DMS 273 (cell line): ENCODE results near the gene RGS17.
"Not testable (repeated sequence)": the region's sequence is repeated elsewhere in the genome, so short reads cannot be mapped to it uniquely, and the experiment has no call there.

Experiments
- DNase-seq: peaks from one replicate; lab custom pipeline; 2025; ENCODE audit not compliant: unreplicated experiment; lab: John Stamatoyannopoulos, UW

RGS17 gene

DNA sequence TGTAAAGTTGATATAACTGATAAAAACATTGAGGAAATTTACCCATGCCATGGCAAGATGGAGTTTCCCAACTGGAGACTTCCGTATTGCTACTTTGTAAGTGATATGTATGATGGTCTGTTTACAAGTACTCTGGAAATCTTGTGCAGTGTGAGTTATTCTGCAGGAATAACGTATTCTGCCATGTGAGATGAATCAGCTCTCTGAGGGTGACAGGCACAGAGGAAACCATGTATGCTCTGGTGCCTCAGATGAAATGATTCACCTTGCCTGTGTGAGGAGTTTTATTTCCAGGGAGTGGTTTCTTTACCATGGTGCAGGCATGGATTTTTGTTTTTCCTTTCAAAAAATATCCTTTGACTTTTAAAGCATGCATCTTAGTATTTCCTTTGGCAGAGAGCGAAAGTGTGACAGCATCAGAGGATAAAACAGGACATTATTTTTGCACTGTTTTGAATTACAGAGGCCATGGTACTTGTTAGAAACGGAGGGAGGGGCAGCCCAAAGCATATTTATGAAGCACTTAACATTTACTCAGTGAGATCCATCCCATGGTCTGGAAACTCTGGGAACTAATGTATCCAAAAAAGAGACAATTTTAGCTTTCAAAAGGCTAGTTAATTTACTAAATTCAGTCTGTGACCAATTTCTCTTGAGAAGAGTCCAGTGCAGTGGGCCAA lies 92.6 kb downstream of the RGS17 start:
- no peak for DNase-seq

DNA sequence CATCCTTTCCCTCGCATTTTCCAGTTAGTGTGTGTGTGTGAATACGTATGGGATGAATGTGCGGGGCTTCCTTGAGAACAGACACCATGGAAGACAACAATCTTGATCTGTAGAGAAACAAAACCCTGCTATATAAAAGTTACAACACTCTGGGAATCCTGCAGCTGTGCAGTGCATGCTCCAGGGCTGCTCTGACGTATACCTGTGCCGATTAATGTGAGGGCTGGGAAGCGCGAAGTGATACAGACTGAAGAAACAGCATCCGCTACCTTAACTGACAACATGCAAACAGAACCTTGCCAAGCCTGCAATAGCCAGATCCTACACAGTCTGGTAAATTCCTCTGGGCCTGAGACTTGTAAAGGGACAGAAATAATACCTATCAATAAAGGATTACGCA lies 96.9 kb downstream of the RGS17 start:
- no peak for DNase-seq

DNA sequence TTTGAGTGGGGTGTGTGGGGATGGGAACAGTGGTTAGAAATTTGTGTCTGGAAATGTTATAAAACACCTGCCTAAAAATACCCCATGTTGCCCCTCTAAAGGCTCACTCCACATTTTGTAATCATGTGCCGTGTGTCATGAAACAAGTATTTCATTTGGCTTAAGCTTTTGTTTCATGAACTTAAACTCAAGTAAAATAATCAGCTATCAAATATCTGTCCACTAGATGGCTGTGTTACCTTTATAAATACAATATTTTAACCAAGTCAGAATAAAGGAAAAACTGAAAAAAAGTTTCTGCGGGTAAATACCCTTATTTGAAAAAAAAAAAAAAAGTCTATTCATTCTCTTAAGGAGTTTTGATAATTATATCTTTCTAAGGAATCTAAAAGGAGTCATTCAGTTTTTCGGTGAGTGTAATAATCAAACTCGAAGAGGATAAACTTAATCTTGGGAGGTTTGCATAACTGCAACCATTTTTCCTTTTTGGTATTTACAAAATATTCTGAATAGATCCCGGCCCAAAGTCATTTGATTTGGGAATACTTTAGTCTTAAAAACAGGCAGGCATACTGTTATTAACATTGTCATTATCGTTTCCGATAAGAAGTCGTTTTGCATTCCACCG lies 98.7 kb downstream of the RGS17 start:
- DNase-seq, result peak; percentile 21

DNA sequence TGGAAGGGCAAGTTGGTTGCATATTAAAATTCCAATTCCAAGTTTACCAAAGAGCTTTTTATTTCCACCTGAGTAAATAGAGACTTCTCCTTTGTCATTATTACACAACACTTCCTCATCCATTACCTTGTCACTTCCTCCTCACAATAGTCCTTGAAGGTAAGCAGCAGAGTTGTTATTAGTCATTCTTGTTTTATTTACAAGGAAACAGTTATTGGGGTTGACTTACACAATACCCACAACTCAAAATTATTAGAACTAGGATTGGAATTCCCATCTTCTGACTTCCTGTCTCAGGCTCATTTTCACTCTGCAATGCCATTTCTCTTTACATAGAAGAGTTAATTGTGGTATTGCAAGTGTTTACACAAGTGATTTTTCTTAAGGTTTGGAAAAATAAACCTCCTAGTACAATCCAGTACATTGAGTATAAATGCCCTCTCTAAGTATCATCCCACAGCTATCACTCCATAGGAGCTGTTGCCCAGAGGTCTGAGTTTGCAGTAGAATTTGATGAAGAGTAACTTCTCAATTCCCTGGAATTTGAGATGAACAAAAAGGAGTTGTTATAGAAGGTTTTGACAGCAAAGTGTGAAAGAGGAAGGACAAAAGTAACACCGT lies 99.6 kb downstream of the RGS17 start:
- no peak for DNase-seq

DNA sequence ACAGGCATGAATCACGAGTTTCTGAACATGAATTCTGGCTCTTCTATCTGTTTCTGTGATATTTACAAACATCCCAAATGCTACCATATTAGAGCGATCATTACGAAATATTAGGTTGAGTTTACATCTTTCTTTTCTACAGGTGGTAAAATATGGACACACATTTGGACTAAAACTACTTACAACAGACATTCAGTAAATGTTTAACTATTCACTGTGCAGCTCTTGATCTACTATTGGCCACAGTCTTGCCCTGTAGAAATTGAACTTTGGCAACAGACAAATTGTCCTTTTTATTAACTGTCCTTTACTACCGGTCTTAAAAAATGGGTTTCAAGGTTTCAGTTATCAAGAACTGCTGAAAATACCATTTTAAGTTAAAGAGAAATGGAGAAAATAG lies 102.1 kb downstream of the RGS17 start:
- DNase-seq, result no peak

DNA sequence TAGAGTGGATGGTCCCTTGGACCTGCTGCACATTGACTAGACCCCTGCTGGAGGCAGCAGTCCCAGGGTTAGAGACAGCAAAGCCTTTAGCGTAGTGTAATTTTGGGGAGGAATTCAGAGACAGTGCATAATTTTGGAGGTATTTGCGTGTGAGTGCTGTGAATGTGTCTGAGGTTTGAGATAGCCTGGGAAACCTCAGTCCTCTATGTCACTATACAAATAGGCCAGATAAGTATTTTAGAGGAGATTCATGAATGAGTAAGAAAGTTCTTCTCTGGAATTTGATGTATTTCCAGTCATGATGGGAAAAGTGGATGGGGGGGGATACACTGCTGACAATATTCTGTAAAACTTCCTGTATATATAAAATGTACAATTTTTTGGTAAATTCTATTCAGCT lies 102.8 kb downstream of the RGS17 start:
- DNase-seq, result no peak

DNA sequence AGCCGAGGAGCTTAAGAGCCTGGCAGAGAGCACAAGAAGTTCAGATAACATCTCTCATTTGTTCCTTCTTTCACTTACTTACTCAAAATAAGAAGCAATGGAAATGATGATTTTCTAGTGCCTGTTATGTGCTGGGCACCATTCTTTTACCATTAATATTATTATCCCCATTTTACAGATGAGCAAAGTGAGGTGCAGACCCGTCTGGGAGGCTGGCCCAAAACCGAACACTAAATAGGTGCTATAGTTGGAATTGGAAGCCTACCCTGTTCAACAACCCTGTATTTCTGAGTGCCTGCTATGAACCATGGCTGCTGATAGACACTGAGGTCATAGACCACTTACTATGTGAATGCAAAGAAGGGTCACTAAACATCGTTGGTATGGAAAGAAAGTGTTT lies 103.6 kb downstream of the RGS17 start:
- no peak for DNase-seq

DNA sequence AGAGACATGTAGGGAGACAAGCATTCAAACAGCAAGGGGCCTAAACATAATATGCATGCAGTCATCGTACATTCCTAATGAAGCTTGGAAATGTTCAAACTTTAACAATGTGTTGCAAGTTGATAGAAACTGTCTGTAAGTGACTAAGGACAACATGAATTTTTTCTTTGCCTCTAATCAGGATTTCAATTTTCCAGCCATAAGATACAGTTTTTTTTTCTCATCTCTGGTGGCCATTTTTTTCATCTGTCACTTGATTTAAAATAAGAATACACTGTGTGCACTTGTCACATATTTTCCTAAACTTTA lies 106.4 kb downstream of the RGS17 start:
- DNase-seq, result no peak

DNA sequence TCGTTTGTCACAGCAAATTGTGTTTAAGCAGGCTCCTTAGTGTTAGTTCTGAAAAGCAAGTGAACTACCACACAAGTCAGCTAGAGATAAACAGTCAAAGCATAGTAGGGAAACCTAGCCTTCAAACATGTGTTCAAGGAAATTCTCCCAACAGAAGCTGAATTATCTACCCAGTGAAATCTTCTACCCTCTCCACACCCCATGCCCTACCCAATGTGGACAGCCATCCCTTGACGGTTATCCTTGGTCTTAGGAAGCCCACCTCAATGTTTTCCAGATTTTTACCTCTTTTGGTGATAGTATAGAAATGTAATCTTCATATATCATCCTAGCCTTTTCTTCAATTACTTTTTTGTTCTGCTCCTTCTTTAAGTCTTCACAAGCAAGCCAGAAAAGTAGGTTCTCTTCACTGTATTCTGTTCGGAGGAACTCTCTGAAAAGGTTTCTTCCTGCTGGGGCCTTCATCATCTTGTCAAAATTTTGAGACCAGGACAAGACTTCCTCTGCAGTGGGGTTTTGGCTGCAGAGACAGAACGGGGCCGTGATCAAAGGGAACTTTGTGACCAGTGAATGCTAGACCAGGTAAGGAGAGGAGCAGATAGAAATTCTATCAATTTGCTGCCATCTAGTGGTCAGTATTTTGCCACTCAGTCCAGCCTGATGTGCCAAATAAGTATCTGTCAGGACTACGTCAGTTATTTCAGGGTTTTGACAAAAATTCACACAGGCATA lies 106.9 kb downstream of the RGS17 start:
- peak; percentile 79 for DNase-seq

DNA sequence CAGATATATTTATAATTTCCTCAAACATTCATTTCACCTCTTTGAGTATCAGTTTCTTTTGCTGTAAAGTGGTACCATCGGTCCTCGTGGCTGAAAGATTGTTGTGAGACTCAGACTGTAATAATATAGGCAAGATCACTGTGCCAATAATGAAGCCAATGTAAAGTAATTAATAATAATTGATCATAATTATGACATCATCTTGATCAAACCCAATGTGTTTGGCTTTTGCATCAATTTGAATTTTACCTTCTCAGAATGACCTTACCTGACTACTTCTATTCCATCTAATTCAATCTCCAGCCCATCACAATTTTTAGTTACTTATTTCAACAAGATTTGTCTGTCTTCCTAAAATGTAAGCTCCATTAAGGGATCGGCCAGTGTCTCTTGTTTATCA lies 112.7 kb downstream of the RGS17 start:
- no peak for DNase-seq

DNA sequence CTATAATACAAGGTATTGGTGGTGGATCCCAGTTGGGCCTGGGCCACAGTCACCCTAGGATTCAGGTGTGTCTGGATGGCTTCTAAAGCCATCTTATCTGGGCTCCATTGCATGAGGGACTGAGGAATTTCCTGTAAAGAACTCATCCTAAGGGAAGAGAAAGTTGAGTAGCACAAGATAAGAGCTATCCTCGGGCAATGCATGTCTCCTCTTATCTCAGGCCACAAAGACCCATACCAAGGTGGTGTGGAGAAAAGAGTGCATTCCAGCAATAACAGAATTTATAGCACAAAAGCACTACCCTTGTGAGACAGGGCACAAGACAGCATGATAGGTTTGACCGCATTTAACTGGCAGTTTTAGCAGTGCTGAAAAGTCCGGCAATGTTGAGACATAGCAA lies 114.2 kb downstream of the RGS17 start:
- no peak for DNase-seq

DNA sequence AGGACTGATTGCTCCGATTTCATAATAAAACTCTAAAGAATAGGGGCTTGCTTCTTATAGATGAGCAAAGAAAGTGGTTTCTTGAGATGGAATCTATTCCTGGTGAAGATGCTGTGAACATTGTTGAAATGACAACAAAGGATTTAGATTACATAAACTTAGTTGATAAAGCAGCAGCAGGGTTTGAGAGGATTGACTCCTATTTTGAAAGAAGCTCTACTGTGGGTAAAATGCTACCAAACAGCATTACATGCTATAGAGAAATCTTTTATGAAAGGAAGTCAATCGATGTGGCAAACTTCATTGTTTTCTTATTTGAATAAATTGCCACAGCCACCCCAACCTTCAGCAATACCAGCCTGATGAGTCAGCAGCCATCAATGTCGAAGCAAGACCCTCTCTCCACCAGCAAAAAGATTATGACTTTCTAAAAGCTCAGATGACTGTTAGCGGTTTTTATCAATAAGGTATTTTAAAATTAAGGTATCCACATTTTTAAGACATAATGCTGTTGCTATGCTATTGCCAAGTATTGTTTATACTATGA lies 115.9 kb downstream of the RGS17 start:
- no peak for DNase-seq

DNA sequence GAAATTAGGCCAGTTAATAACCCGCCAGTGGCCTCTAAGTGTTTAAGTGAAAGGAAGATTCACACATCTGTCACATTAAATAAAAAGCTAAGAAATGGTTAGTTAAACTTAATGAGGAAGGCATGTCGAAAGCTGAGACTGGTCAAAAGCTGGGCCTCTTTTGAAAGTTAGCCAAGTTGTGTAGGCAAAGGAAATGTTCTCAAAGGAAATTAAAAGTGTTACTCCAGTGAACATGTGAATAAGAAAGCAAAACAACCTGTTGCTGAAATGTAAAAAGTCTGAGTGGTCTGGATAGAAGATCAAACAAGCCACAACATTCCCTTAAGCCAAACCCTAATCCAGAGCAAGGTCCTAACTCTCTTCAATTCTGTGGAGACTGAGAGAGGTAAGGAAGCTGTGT lies 117.6 kb downstream of the RGS17 start:
- no peak for DNase-seq

DNA sequence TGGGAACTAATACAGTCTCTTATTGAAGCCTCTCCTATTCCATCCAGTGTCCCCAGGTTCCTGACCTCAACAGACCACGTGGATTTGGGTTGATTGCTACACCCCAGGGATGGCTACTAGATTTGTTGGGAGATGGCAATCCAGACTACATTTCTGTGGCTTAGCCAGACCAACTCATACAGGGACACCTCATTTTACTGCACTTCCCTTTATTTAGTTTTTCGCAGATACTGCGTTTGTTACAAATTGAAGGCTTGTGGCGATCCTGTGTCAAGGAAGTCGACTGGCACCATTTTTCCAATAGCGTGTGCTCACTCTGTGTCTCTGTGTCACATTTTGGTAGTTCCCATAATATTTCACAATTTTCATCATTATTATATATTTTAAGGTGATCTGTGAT lies 118.2 kb downstream of the RGS17 start:
- DNase-seq, result no peak

DNA sequence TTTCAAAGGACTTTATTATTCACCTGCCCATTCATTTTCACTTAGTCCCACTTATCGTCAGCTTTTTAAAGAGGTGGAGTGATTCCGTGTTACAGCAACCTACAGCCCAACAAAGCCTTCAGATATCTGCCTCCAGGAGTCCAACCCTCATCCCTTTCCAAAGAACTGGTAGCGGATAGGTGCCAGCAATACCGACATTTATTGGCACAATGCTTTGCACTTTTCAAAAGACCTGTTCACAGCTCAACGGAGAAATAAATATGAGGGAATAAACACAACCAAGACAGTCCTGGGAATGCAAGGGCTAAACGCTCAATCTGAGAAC lies 127.8 kb downstream of the RGS17 start:
- DNase-seq, result peak; percentile 46

DNA sequence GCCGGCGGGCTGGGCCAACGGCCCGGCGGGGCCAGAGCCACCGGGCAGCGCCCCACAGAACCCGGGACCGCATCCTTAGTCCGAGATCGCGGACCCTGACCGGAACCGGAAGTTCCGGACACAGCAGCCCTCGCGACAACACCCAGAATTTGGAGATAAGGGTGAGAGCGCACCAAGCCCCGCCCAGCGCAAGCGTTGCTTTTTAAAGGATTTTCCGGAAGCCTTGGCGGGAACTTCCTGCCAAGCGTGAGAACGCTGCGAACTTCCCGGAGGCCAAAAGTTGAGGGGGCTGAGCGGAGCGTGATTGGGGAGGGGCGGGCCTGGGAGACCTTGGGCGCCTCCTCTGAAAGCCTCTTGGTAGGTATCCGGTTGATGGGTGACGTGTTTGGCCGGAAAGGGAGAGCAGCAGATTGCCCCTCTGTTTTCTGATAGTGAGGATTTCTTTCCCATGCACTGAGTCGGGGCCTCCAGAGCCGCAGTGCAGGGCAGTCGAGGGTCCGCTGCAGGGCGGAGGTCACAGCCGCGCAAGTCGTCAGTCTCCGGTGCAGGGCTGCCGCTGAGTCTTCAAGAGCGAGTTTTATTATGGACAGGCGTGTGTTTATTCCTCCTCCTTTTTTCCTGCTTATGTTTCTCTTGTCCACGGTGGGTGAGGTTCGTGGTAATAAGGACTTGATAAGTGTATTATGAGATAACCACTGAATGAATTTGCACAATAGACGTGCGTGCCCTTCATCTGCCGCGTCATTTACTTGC lies 128.3 kb downstream of the RGS17 start, which contains the start of gene MTRF1L:
TSS of gene MTRF1L (minus strand) at position 97 of the 753 bp plus-strand sequence. CDS start at position 73, 24 bp downstream.
- peak; percentile 99 for DNase-seq

DNA sequence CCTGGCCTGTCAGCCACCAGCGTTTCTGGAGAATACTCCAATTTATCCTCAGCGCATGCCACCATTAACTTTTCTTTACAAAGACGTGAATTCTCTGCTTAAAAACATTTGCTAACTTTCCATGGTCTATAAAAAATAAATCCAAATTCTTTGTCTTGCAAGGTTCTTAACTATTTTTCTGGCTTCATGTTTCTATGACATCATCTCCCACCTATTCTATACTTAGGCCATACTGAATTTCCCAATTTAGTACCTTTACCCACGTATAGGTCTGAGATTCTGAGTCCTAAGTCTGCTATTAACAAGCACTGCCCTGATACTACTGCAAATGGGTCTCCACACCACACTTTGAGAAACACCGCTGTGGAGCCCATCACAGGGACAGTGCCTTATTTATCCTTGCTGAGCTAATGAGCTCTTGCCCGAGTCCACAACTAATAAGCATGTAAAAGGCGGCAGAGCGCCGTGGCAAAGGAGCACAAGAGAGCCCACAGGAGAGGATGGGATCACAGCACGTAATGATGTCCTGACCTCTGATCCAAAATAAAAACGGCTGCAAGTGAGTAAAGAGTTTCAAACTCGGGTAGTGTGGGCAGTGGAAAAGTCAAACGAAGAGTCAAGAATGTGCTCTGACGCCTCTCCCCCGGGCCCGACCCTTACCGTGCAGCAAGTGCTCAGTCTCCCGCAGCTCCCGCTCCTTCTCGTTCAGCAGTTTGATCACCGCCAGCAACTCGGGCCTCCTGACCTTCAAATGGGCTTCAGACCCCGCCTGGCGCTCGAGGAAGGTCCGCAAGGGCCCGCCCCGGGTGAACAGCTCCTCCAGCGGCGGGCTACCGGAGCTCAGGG lies 129.1 kb downstream of the RGS17 start:
- peak; percentile 53 for DNase-seq

DNA sequence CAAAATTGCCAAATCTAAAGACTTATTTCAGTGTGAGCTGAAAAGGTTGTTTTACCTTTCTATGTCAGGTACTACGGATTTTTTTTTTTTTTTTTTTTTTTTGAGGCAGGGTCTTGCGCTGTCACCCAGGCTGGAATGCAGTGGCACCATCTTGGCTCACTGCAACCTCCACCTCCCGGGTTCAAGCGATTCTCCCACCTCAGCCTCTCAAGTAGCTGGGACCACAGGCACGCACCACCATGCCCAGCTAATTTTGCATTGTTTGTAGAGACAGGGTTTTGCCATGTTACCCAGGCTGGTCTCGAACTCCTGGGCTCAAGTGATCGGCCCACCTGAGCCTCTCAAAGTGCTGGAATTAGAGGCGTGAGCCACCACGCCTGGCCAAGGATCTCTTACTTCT lies 130.3 kb downstream of the RGS17 start:
- DNase-seq, result not testable (repeated sequence)

DNA sequence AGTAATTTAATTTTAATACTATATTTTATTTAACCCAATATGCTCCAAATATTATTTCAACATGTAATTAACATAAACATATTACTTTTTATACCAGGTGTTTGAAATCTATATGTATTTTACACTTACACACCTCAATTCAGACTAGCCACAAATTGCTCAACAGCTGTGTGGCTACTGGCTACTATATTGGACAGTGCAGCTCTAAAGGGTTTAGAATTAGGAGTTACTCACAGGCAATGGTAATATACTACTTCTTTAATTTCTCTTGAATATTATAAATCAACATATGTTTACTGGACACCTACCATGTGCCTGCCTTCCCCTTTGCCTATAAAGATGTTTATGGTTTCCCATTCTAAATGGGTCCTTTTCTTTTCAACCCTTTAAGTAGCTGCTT lies 130.8 kb downstream of the RGS17 start:
- DNase-seq, result no peak

DNA sequence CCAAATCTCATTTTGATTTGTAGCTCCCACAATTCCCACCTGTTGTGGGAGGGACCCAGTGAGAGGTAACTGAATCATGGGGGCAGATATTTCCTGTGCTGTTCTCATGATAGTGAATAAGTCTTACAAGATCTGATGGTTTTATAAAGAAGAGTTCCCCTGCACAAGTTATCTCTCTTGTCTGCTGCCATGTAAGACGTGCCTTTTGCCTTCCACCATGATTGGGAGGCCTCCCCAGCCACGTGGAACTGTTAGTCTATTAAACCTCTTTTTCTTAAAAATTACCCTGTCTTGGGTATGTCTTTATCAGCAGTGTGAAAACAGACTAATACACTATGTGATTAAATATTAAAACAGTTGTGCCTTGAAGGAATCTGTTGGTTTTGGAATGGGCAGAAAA lies 131.5 kb downstream of the RGS17 start:
- DNase-seq, result not testable (repeated sequence)
